Measurements from ENCODE around the gene VANGL1.

DNA sequence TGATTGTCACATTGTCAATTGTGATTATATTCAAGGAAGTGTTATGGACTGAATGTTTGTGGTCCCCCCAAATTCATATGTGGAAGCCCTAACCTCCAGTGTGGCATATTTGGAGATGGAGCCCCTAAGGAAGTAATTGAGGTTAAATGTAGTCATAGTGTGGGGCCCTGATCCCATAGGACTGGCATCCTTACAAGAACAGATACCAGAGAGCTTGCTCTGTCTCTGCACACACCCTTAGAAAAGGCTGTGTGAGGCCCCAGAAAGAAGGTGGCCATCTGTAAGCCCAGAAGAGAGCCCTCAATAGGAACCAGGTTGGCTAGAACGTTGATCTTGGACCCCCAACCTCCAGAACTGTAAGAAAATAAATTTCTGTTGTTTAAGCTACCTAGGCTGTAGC, 28.1 kb downstream of the VANGL1 start:
- TF ChIP-seq, protein P1, sequence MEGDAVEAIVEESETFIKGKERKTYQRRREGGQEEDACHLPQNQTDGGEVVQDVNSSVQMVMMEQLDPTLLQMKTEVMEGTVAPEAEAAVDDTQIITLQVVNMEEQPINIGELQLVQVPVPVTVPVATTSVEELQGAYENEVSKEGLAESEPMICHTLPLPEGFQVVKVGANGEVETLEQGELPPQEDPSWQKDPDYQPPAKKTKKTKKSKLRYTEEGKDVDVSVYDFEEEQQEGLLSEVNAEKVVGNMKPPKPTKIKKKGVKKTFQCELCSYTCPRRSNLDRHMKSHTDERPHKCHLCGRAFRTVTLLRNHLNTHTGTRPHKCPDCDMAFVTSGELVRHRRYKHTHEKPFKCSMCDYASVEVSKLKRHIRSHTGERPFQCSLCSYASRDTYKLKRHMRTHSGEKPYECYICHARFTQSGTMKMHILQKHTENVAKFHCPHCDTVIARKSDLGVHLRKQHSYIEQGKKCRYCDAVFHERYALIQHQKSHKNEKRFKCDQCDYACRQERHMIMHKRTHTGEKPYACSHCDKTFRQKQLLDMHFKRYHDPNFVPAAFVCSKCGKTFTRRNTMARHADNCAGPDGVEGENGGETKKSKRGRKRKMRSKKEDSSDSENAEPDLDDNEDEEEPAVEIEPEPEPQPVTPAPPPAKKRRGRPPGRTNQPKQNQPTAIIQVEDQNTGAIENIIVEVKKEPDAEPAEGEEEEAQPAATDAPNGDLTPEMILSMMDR (IDR thresholded peaks at IDR 0.05) = no peak
- TF ChIP-seq POLR2A (IDR thresholded peaks at IDR 0.05) = no peak
